KOPT-K1 (cell line): ENCODE results near the gene TTC12.

ENCODE experiments used
- H3K27ac ChIP-seq: fragments of 200-600 bp; sonication (generic); 2 replicates; pipeline ENCODE4 v1.5.1; 2016; ENCODE audit warnings: antibody characterized with exemption, mild to moderate bottlenecking, low read depth, low read length; ENCODE audit not compliant: poor library complexity, severe bottlenecking
- H3K36me3 ChIP-seq: fragments of 200-600 bp; sonication (generic); 2 replicates; pipeline ENCODE4 v1.5.1; 2017; ENCODE audit warnings: antibody characterized with exemption, mild to moderate bottlenecking, low read length, moderate library complexity; ENCODE audit not compliant: insufficient read depth
- H3K9me3 ChIP-seq: fragments of 200-600 bp; sonication (generic); 2 replicates; pipeline ENCODE4 v1.5.1; 2017; ENCODE audit warnings: antibody characterized with exemption, low read length, mild to moderate bottlenecking; ENCODE audit not compliant: insufficient read depth, poor library complexity, severe bottlenecking

Gene TTC12

GRCh38 chr11:113369411-113369810, 55.0 kb downstream of the TTC12 start:
- no peak overlapping the region for H3K27ac ChIP-seq
- no peaks in the 10 kb centered on the region for H3K36me3 ChIP-seq
- H3K9me3 ChIP-seq: no peaks in the 10 kb centered on the region

GRCh38 chr11:113370634-113371033, 56.3 kb downstream of the TTC12 start:
- Histone ChIP-seq H3K36me3 (no peaks in the 10 kb centered on the region), H3K9me3 (no peaks in the 10 kb centered on the region), H3K27ac (no peak overlapping the region)

DNA sequence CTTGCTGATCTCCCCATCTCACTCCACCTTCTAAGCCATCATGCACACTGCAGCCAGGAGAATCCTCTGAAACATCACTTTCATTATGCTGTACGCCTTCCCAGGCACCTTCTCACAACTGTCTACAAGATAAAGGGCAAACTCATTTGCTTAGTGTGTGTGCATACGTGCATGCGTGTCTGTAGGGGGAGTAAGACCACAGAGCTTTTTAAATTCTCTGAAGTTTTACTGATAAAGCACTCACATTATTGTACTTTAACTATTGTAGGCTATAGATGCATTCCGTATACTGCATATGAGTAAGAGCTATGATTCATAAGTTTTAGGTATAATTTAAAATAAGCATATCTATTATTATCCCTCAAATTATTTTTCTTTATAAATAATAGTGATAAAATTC, 57.9 kb downstream of the TTC12 start:
- Histone ChIP-seq H3K36me3 (no peaks in the 10 kb centered on the region), H3K27ac (no peak overlapping the region), H3K9me3 (no peaks in the 10 kb centered on the region)

GRCh38 chr11:113373306-113373705, 58.9 kb downstream of the TTC12 start:
- Histone ChIP-seq H3K27ac (no peak overlapping the region), H3K36me3 (no peaks in the 10 kb centered on the region), H3K9me3 (no peaks in the 10 kb centered on the region)

- no peaks in the 10 kb centered on the region for H3K9me3 ChIP-seq
- H3K27ac ChIP-seq: no peak overlapping the region
- H3K36me3 ChIP-seq: no peaks in the 10 kb centered on the region
These were observed 59.7 kb downstream of the TTC12 start for GRCh38 chr11:113373981-113374560.

GRCh38 chr11:113375402-113375801, 61.0 kb downstream of the TTC12 start:
- H3K36me3 ChIP-seq: no peaks in the 10 kb centered on the region
- H3K27ac ChIP-seq: no peak overlapping the region

DNA sequence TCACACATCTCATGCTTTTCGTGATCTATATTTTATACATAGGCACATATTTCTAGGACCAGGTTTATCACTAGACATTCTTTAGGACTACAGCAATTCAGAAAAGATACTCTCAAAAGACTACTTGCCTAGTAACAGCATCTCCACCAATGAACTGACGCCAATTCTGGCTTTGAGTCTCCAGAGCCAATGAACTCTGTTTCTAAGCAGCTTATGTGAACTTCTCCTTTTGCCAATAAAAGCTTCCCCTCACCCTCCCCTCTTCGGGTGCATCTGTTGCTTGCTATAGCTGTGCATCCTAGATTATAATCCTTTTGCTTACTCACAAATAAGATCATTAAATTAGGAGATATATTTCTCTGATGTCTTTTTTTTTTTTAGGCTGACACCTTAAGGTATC, 61.8 kb downstream of the TTC12 start:
- Histone ChIP-seq H3K27ac (no peak overlapping the region), H3K36me3 (no peaks in the 10 kb centered on the region), H3K9me3 (no peaks in the 10 kb centered on the region)

More at GRCh38 chr11:113375402-113375801, 61.0 kb downstream of the TTC12 start:
- no peaks in the 10 kb centered on the region for H3K9me3 ChIP-seq

DNA sequence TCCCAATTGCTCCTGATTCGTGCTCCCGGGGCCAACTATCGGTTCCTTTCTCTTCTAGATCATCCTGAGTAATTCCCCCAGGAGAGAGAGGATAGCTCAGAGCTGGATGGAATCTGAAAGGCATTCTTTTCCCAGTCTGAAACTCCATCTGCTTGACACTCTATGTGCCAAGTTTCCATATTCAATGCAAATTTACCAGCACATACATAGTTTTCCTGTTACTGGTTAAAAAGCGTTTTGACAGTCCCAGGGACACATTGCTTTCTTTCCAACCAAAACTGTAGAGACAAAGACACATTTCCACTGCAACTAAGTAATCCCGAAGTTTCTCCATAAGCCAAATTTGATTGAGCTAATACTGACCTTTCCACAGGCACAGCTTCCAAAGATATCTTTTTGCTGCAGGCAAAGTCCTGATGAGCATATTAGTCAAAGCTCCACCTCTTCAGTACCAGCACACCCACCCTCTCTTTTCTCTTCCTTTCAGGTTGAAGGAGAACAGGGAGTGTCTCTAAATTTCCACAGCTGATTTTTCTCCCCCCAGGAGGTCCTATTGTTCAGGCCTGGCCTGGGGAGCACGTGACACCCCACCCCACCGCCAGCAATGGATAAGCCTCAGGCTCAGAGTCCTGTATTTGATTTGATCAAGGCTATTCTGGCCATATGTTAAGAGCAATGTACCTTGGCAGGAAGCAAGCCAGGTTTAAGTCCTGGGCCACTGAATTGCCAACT, 63.5 kb downstream of the TTC12 start:
- Histone ChIP-seq H3K36me3 (no peaks in the 10 kb centered on the region), H3K9me3 (no peaks in the 10 kb centered on the region), H3K27ac (no peak overlapping the region)

GRCh38 chr11:113378692-113379091, 64.3 kb downstream of the TTC12 start:
- H3K36me3 ChIP-seq: no peaks in the 10 kb centered on the region
- H3K9me3 ChIP-seq: no peaks in the 10 kb centered on the region
- no peak overlapping the region for H3K27ac ChIP-seq

- H3K36me3 ChIP-seq: no peaks in the 10 kb centered on the region
- no peaks in the 10 kb centered on the region for H3K9me3 ChIP-seq
- H3K27ac ChIP-seq: no peak overlapping the region
These were observed 67.7 kb downstream of the TTC12 start for GRCh38 chr11:113382121-113382520.

DNA sequence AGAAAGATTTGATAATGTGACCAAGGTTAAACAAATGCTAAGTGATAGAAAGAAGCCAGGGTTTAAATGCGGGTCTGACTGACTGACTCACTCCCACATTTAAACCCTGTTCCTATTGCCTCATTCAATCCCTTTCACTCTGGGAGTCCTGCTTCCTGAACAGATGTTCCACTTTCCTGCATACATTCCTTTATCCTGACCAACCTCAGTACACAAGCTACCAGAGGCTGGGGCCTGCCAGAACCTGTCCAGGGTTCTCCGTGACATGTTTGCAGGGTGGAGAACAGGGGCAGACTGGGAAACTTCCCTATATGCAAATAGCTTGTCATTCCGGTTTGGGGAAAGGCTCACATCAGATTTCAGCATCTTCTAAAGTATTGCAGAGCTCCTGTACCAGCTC, 70.2 kb downstream of the TTC12 start:
- Histone ChIP-seq H3K9me3 (no peaks in the 10 kb centered on the region), H3K36me3 (no peaks in the 10 kb centered on the region), H3K27ac (no peak overlapping the region)

DNA sequence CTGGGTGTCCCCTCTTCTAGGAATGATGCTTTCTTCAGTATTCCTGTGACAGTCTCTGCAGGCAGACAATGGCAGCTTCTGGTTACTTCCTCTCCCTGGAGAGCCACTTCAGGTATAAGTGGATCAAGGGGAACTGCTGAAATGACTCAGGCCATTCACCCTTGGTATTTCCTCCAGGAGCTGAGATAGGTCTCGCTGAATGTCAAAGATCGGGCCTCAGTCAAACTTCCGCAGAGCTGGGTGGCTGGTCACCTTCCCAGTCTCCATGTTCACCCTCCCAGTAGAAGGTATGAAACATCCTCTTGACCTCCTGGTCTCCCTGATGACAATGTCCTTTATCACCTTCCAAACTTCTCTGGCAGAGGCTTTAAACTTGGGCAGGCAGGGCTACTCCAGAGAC, 71.4 kb downstream of the TTC12 start:
- H3K36me3 ChIP-seq: no peaks in the 10 kb centered on the region

GRCh38 chr11:113386866-113387265, 72.5 kb downstream of the TTC12 start:
- Histone ChIP-seq H3K9me3 (no peaks in the 10 kb centered on the region), H3K36me3 (no peaks in the 10 kb centered on the region), H3K27ac (no peak overlapping the region)

More for the DNA sequence above, 71.4 kb downstream of the TTC12 start:
- no peak overlapping the region for H3K27ac ChIP-seq
- H3K9me3 ChIP-seq: no peaks in the 10 kb centered on the region

DNA sequence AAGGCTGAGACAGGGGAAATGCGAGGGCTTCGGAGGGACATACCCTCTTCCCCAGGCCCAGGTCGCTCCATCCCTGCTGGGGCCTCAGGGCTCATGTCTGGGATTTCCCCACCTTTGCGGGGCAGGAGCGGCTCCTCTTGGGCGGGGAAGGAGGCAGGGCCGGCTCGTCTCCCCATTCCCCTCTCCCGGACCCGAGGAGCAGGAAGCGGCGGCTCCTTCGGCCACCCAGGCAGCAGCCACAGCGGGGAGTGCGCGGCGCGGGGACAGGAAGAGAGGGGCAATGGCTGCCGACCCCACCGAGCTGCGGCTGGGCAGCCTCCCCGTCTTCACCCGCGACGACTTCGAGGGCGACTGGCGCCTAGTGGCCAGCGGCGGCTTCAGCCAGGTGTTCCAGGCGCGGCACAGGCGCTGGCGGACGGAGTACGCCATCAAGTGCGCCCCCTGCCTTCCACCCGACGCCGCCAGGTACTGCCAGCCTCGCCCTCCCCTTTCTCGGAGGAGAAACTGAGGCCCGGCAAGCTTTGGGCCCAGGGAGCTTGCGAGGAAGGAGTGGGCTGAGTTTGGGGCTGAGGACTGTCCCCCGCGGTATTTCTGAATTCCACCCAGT, 73.3 kb downstream of the TTC12 start, which contains the start of gene ANKK1:
ANKK1 (plus strand) TSS at position 175 of the 607 bp plus-strand sequence; CDS start at position 281, 106 bp downstream.
- H3K27ac ChIP-seq: no peak within 1 kb of the TSS
- H3K36me3 ChIP-seq: no peaks in the 10 kb centered on the region
- H3K9me3 ChIP-seq: no peaks in the 10 kb centered on the region

DNA sequence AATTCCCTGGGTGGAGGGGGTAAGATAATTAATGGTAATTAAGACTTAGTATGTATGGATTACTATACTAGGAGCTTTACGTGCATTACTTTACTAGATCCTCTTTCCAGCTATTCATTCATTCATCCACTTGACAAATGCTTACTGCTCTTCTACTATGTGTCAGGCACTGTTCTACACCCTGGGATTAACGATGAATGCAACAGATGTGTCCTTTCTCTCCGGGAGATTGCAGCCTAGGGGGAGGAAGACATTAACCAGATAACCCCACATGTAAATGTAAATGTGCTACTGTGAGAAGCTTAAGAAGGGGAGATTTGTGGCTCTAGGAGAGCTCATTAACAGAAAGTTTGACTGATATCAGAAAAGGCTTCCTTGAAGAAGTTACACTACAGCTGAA, 74.9 kb downstream of the TTC12 start:
- Histone ChIP-seq H3K9me3 (no peaks in the 10 kb centered on the region), H3K36me3 (no peaks in the 10 kb centered on the region), H3K27ac (no peak overlapping the region)
